Measurements from ENCODE around the gene ANKRD10. TPM values are rescaled to one million over a fixed set of nuclear protein-coding genes. Genes with fewer than 3 reads are reported as not detected.

Gene ANKRD10
- total and polyA plus RNA-seq, 10 of the 15 experiments (the other 5 are each of a cell fraction or from before 2014, with no cell fraction given): 47.1 to 199 (median 97.2) TPM

DNA sequence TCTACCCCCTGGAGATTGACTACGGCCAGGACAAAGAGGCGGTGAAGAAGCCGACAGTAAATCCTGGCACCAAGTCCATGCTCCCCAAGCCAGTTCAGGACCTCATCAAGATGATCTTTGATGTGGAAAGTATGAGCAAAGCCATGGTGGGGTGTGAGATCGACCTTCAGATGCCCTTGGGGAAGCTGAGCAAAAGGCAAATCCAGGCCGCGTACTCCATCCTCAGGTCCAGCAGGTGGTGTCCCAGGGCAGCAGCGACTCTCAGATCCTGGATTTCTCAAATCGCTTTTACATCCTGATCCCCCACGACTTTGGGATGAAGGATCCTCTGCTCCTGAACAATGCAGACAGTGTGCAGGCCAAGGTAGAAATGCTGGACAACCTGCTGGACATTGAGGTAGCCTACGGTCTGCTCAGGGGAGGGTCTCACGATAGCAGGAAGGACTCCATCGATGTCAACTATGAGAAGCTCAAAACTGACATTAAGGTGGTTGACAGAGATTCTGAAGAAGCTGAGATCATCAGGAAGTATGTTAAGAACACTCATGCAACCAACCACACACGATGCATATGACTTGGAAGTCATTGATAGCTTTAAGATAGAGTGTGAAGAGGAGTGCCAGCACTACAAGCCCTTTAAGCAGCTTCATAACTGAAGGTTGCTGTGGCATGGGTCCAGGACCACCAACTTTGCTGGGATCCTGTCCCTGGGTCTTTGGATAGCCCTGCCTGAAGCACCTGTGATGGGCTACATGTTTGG is 24.0 kb upstream of the ANKRD10 start (continued):
- TF ChIP-seq ZNF217 (IDR thresholded peaks at IDR 0.05): no peak
- TF ChIP-seq EZH2 (IDR thresholded peaks at IDR 0.05; ENCODE audit: borderline replicate concordance, control insufficient read depth, low read depth, low read length): no peak
- TF ChIP-seq TBL1XR1 (IDR thresholded peaks at IDR 0.05; ENCODE audit: low read depth, low read length): no peak
- no peak for TF ChIP-seq BMI1 (IDR thresholded peaks at IDR 0.05; ENCODE audit: borderline replicate concordance)
- TF ChIP-seq EP300 (IDR thresholded peaks at IDR 0.05; ENCODE audit: borderline replicate concordance in 1 of 2, control insufficient read depth in 1 of 2, low read depth in 2 of 2, low read length in 2 of 2): no peak

DNA sequence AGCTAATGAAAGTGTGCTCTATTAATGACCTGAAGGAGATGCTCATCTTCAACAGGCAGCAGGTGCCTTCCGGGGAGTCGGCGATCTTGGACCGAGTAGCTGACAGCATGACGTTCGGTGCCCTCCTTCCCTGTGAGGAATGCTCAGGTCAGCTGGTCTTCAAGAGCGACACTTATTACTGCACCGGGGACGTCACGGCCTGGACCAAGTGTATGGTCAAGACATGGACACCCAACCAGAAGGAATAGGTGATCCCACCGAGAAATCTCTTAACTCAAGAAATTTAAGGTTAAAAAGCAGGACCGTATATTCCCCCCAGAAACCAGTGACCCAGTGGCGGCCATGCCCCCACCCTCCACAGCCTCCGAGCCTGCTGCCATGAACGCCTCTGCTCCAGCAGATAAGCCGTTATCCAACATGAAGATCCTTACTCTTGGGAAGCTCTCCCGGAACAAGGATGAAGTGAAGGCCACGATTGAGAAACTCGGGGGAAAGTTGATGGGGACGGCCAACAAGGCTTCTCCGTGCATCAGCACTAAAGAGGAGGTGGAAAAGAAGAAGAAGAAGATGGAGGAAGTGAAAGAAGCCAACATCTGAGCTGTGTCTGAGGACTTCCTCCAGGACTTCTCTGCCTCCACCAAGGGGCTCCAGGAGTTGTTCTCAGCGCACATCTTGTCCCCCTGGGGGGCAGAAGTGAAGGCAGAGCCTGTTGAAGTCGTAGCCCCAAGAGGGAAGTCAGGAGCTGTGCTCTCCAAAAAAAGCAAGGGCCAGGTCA is 22.8 kb upstream of the ANKRD10 start:
- in situ Hi-C loops (cut with MboI) (no loop called here), intact Hi-C loops (cut with micrococcal nuclease; ENCODE audit: unreplicated experiment) (no loop called here)
- Histone ChIP-seq H4K20me1 (ENCODE audit: control insufficient read depth, insufficient read depth) (no peaks in the 10 kb centered on the region), H3K4me2 (ENCODE audit: control insufficient read depth, insufficient read depth) (no peak overlapping the region), H3K36me3 (ENCODE audit: control insufficient read depth in 2 of 2, insufficient read depth in 2 of 2, low read length in 1 of 2) (no peaks in the 10 kb centered on the region), H2AFZ (ENCODE audit: control insufficient read depth, low read depth, low read length) (no peak overlapping the region), H3K27ac (ENCODE audit: control insufficient read depth, insufficient read depth) (no peak overlapping the region), H3K79me2 (ENCODE audit: control insufficient read depth, insufficient read depth, low read length) (no peaks in the 10 kb centered on the region), H3K27me3 (replicated peaks in 1 of 2; ENCODE audit: control insufficient read depth in 2 of 2, insufficient read depth in 2 of 2, low read length in 1 of 2) (no peaks in the 10 kb centered on the region), H3K4me3 (no peak overlapping the region), H3K9me3 (replicated peaks; ENCODE audit: control insufficient read depth, insufficient read depth, low read length) (peaks cover 10% of the 10 kb centered on the region; the same call in 2 of the 3 replicates), H3K9ac (ENCODE audit: control insufficient read depth, insufficient read depth, low read length) (no peak overlapping the region), H3K4me1 (ENCODE audit: control insufficient read depth, insufficient read depth, low read length) (peaks cover 7% of the 10 kb centered on the region; the same call in 1 of the 2 replicates)
- no peak for ATAC-seq
- TF ChIP-seq RCOR1 (conservative IDR thresholded peaks at IDR 0.05; ENCODE audit: low read depth, low read length): no peak
- TF ChIP-seq, protein P1, sequence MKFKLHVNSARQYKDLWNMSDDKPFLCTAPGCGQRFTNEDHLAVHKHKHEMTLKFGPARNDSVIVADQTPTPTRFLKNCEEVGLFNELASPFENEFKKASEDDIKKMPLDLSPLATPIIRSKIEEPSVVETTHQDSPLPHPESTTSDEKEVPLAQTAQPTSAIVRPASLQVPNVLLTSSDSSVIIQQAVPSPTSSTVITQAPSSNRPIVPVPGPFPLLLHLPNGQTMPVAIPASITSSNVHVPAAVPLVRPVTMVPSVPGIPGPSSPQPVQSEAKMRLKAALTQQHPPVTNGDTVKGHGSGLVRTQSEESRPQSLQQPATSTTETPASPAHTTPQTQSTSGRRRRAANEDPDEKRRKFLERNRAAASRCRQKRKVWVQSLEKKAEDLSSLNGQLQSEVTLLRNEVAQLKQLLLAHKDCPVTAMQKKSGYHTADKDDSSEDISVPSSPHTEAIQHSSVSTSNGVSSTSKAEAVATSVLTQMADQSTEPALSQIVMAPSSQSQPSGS (IDR thresholded peaks at IDR 0.05; ENCODE audit: low read length): no peak
- peak; percentile 49; the same call in 1 of the 2 replicates for TF ChIP-seq SPI1 (IDR thresholded peaks at IDR 0.05; ENCODE audit: borderline replicate concordance, insufficient read depth, low read depth, low read length)
- SMC1A ChIA-PET (ENCODE audit: uncharacterized antibody, unreplicated experiment): interaction anchor here (0.5 to 0.8 kb wide), 2 partner anchors 203 to 218 kb away, joined by 3 read pairs; no protein-coding TSS in a partner anchor
- RAD21 ChIA-PET (ENCODE audit: unreplicated experiment): no interaction called here
- POLR2A ChIA-PET: interaction anchor here (1.2 kb wide), 1 partner anchor 22 kb away, joined by 3 read pairs; the partner anchor contains the start of gene ANKRD10
- CTCF ChIA-PET: interaction anchor here (1.9 kb wide), 1 partner anchor 130 kb away, joined by 5 read pairs; no protein-coding TSS in a partner anchor
- no peak for DNase-seq (ENCODE audit: low read depth, low spot score)
- BruUV-seq (replicated peaks): no TSS peak
- no peak for FAIRE-seq
- 60% methylated on average over 23 of the region's 23 CpGs for WGBS (ENCODE audit: insufficient coverage, insufficient replicate concordance, low lambda C conversion rate, missing lambda C conversion rate)
